ENCODE results near the gene WNT7A. TPM values are rescaled to one million over a fixed set of nuclear protein-coding genes. Genes with fewer than 3 reads are reported as not detected.

The WNT7A gene
- total and polyA plus RNA-seq, 2 donors (not counting 3 experiments of a cell fraction or from before 2014, with no cell fraction given): not detected

GRCh38 chr3:13843351-13843750 is 36.5 kb downstream of the WNT7A start:
- dilution Hi-C loops (cut with MboI; ENCODE audit: extremely low pct_ligation_motif_present, low sequenced_read_pairs) (no loop called here), intact Hi-C loops (cut with micrococcal nuclease) (no loop called here)
- H3K36me3 ChIP-seq (ENCODE audit: control insufficient read depth in 2 of 2, extremely low read depth in 1 of 2, insufficient read depth in 2 of 2, low read length in 2 of 2): no peaks in the 10 kb centered on the region
- no peaks in the 10 kb centered on the region for H3K4me1 ChIP-seq (ENCODE audit: control insufficient read depth, extremely low read depth, insufficient read depth, low read length)
- no peak overlapping the region for H3K4me2 ChIP-seq (ENCODE audit: insufficient read depth, low read length)
- H3K9me1 ChIP-seq (replicated peaks; ENCODE audit: control insufficient read depth, extremely low read depth, insufficient read depth, low read length): no peaks in the 10 kb centered on the region
- TF ChIP-seq, protein P1, sequence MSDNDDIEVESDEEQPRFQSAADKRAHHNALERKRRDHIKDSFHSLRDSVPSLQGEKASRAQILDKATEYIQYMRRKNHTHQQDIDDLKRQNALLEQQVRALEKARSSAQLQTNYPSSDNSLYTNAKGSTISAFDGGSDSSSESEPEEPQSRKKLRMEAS (IDR thresholded peaks at IDR 0.05; ENCODE audit: insufficient read depth, insufficient read length): no peak
- TF ChIP-seq POLR2A (IDR thresholded peaks at IDR 0.05; ENCODE audit: low read depth, low read length) (no peak), GATA2 (IDR thresholded peaks at IDR 0.05; ENCODE audit: insufficient read depth, insufficient read length, low read depth, low read length) (no peak), CTCF (IDR thresholded peaks at IDR 0.05; ENCODE audit: extremely low read depth in 1 of 2, insufficient read depth in 1 of 2, low read depth in 1 of 2, low read length in 2 of 2) (no peak), EZH2 (IDR thresholded peaks at IDR 0.05; ENCODE audit: borderline replicate concordance, low read depth, low read length, severe bottlenecking) (no peak), POLR2AphosphoS5 (IDR thresholded peaks at IDR 0.05; ENCODE audit: insufficient read depth, low read depth, low read length) (no peak), FOS (IDR thresholded peaks at IDR 0.05; ENCODE audit: borderline replicate concordance, insufficient read depth, low read length) (no peak), MYC (IDR thresholded peaks at IDR 0.05; ENCODE audit: low read depth, low read length) (no peak), JUN (IDR thresholded peaks at IDR 0.05; ENCODE audit: borderline replicate concordance, insufficient read depth, insufficient read length, low read depth) (no peak)
- no peaks in the 10 kb centered on the region for H3K79me2 ChIP-seq (ENCODE audit: control insufficient read depth, insufficient read depth, low read length)
- no peaks in the 10 kb centered on the region for H3K27me3 ChIP-seq (ENCODE audit: control insufficient read depth in 2 of 2, insufficient read depth in 2 of 2, low read length in 2 of 2)
- H3K4me3 ChIP-seq (replicated peaks in 1 of 3; ENCODE audit: insufficient read depth in 1 of 3, low read depth in 1 of 3, low read length in 3 of 3): no peak overlapping the region
- POLR2A ChIA-PET: no interaction called here
- no peak for FAIRE-seq
- no peaks in the 10 kb centered on the region for H4K20me1 ChIP-seq (replicated peaks; ENCODE audit: control insufficient read depth, extremely low read depth, insufficient read depth, low read length)
- CTCF ChIA-PET: no interaction called here
- H2AFZ ChIP-seq (ENCODE audit: low read depth, low read length): no peak overlapping the region
- H3K27ac ChIP-seq (ENCODE audit: insufficient read depth, low read depth, low read length): no peak overlapping the region
- BruUV-seq (replicated peaks): no TSS peak
- no peak for DNase-seq (ENCODE audit: low read depth, low spot score)
- no peak overlapping the region for H3K9ac ChIP-seq (replicated peaks; ENCODE audit: extremely low read depth, insufficient read depth, low read length)
- H3K9me3 ChIP-seq (replicated peaks; ENCODE audit: control insufficient read depth, insufficient read depth, low read length): no peaks in the 10 kb centered on the region
